GM12891 (cell line): ENCODE measurements around the gene NDUFB6. TPM values are rescaled to one million over a fixed set of nuclear protein-coding genes. Genes with fewer than 3 reads are reported as not detected.
"Not testable (repeated sequence)": the region's sequence is repeated elsewhere in the genome, so short reads cannot be mapped to it uniquely, and the experiment has no call there.

Experiments
- DNase-seq: peaks from one replicate; pipeline ENCODE4 v3.0.0; 2011; ENCODE audit warnings: low spot score; ENCODE audit not compliant: insufficient read length
- FAIRE-seq: peaks from 2 replicates; lab custom pipeline; 2011; peaks lifted over from hg19 to GRCh38; lab: Jason Lieb, UNC
- PAX5 ChIP-seq: IDR thresholded peaks from 2 replicates; pipeline ENCODE4 v1.6.1; 2011; ENCODE audit warnings: low read length, moderate library complexity, mild to moderate bottlenecking; ENCODE audit not compliant: insufficient read depth, severe bottlenecking
- POLR2A ChIP-seq: IDR thresholded peaks from 2 replicates; pipeline ENCODE4 v1.6.1; 2011; ENCODE audit warnings: low read depth, low read length, control low read depth
- POLR2AphosphoS5 ChIP-seq: IDR thresholded peaks from 2 replicates; pipeline ENCODE4 v1.6.1; 2011; ENCODE audit warnings: low read depth, low read length, control low read depth
- POU2F2 ChIP-seq: IDR thresholded peaks from 2 replicates; pipeline ENCODE4 v1.6.1; 2011; ENCODE audit warnings: low read depth, mild to moderate bottlenecking, control low read depth, low read length, moderate library complexity
- SPI1 ChIP-seq: IDR thresholded peaks from 2 replicates; pipeline ENCODE4 v1.6.1; 2011; ENCODE audit warnings: low read depth, low read length, control low read depth
- TAF1 ChIP-seq: IDR thresholded peaks from 2 replicates; pipeline ENCODE4 v1.6.1; 2011; ENCODE audit warnings: low read depth, low read length, control low read depth
- polyA plus RNA-seq: library from polyadenylated mRNA; unstranded; fragments of >200 nt; gene quantifications from one replicate; pipeline ENCODE4 v1.2.1, GENCODE V29; 2012; ENCODE audit warnings: low read depth, missing spikeins, inconsistent platforms; ENCODE audit not compliant: missing spikeins

NDUFB6 gene
- polyA plus RNA-seq = 53.2 TPM

GRCh38 chr9:32572900-32573523 lies at the start of gene NDUFB6:
NDUFB6 (minus strand) TSS chr9:32573159; CDS start chr9:32573060, 99 bp downstream.
- DNase-seq (peak; percentile 69), FAIRE-seq (peak; percentile 99)
- TF ChIP-seq TAF1 (peak; percentile 79), SPI1 (0 out of 2 replicates have a peak, but pooled peaks have one; percentile 6), POLR2AphosphoS5 (peak; percentile 86), PAX5 (peak; percentile 25), POLR2A (peak; percentile 82), POU2F2 (peak; percentile 72)

GRCh38 chr9:32618261-32618660 lies 45.3 kb upstream of the NDUFB6 start:
- TF ChIP-seq POU2F2 = no peak
- DNase-seq (no peak), FAIRE-seq (no peak)

DNA sequence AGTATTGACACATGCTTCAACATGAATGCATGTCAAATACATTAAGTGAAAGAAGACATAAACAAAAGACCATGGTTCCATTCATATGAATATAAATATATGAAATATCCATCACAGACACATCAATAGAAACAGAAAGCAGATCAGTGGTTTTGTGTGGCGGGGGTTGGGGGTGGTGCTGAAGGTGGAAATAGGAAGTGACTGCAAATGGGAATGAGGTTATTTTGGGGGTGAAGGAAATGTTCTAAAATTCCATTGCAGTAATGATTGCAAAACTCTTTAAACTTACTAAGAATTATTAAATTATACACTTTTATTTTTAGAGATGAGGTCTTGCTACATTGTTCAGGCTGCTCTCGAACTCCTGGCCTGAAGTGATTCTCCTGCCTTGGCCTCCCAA lies 33.9 kb upstream of the NDUFB6 start:
- FAIRE-seq (no peak), DNase-seq (no peak)
- TF ChIP-seq POLR2AphosphoS5 (no peak), PAX5 (no peak), SPI1 (no peak), TAF1 (no peak), POU2F2 (no peak), POLR2A (no peak)

DNA sequence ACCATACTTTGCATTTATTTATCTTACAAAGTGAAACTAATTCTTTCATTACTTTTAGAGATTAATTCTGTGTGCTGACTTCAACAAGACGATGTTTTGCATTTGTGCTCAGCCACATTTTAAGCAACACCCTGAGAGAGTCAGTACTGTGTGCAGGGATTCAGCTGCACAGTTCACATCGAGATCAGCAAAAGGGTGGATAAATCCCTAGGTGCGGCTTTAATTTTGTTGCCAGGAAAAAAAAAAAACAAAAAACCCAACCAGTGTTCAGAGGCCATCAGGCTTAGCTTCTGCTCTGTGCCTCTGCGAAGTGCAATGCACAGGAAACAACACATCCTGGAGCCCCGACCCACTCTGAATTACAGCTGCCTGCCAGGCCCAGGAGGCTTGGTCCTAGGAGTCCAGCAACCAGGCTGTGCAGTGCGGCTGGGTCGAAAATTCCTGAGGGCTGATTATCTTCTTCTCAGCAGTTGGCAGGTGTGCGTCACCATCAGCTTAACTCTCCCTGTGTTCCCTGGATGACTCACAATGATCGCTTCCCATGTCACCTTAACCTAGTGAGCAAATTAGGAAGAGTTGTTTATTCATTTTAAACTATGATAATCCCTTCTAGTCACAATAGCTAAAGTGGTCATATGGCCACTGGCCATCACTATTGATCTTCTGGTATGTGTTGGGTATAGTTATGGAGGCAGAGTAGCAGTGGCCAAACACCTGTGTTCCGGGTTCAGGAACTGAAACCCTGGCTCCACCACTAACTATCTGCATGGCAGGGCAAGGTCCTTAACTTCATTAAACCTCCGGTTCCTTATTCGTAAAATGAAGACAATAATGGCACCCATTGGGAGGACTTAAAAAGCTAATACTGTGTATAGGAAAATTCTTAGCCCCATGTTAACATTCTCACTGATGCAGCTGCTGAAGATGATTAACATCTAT lies 31.2 kb upstream of the NDUFB6 start:
- FAIRE-seq (peak; percentile 85), DNase-seq (no peak)
- TF ChIP-seq SPI1 = peak; percentile 93
- no peak for TF ChIP-seq PAX5
- no peak for TF ChIP-seq POLR2AphosphoS5

DNA sequence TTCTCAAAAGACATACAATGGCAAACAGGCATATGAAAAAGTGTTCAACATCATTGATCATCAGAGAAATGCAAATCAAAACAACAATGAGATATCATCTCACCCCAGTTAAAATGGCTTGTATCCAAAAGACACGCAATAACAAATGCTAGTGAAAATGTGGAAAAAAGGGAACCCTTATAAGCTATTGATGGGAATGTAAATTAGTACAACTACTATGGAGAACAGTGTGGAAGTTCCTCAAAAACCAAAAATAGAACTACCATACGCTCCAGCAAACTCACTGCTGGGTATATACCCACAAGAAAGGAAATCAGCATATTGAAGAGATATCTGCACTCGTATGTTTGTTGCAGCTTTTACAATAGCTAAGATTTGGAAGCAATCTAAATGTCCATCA lies 26.1 kb upstream of the NDUFB6 start:
- not testable (repeated sequence) for FAIRE-seq, DNase-seq

DNA sequence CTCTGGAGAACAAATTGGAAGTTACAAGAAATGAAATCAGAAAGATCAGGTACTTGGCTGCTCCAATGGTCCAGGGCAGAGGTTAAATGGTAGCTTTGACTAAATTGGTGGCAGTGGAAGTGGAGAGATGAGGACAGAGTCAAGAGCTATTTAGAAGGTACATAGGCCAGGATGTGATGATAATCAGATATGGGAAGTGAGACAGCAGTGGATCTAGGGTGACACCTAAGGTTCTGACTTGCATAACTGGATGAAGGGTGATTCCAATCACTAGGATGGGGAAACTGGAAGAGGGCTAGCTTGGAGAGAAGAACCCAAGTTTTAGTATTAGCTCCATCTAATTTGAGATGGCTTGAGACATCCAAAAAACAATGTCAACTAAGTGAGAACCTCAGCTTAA lies 24.0 kb upstream of the NDUFB6 start:
- FAIRE-seq = peak; percentile 38
- no peak for TF ChIP-seq SPI1
- TF ChIP-seq PAX5 = no peak
- no peak for TF ChIP-seq POU2F2
- TF ChIP-seq TAF1 = no peak
- no peak for TF ChIP-seq POLR2AphosphoS5
- TF ChIP-seq POLR2A = no peak
- no peak for DNase-seq

DNA sequence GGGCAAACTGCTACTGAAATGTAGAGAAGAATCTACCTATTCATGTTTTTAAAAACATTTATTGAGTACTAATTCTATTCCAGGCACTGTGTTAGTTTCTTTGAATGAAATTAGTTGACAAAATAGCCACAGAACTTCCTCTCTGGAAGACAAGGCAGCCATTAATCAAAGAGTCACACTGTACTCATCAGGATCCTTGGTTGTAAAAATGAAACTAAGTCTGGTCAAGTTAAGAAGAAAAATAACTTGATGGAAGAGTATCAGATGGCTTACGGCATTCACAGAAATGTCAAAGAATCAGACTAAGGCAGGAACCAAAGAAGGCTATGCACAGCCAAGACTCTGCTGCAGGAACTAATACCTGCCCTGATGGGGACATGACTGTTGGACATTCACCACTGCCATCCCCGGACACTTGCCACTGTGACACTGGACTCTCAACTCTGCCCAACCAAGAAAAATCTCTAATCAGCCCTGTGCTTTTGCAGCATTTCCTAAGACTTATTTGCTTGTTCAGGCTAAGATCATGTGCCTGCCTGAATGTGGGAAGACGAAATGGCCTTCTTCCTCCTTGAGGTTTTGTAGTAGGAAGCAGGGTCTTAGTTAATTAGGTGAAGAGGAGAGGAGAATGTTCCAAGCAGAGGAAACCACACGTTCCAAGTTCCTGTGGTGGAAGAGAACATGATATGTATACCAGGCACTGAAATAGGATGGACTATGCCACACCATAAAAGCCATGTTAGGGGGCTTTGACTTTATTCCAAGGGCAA lies 23.3 kb upstream of the NDUFB6 start:
- FAIRE-seq = no peak
- TF ChIP-seq POLR2A = no peak
- TF ChIP-seq POLR2AphosphoS5 = no peak
- no peak for DNase-seq

DNA sequence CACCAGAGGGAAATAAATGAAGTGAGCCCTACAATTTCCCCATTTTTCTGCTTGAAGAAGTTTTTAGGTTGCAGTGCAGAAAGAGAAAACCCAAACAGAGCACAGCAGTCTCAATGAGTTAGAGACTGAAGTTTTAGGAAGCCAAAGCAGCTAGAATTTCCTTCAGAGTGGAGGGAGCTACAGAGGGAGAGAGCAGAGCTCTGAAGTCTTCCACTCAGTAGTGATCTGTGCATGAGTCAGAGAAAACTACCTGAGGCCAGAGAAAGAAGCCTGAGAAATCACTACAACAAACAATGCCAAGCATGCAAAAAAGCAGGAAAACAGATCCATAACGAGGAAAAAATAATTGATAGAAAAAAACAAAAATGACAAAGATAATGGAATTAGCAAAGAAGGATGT lies 17.9 kb upstream of the NDUFB6 start:
- FAIRE-seq = no peak
- no peak for DNase-seq
- no peak for TF ChIP-seq TAF1
- no peak for TF ChIP-seq POU2F2
- TF ChIP-seq POLR2AphosphoS5 = no peak
- no peak for TF ChIP-seq SPI1
- no peak for TF ChIP-seq POLR2A
- TF ChIP-seq PAX5 = no peak

GRCh38 chr9:32590476-32590875 lies 17.5 kb upstream of the NDUFB6 start:
- DNase-seq (no peak), FAIRE-seq (no peak)
- TF ChIP-seq POLR2A (no peak), PAX5 (no peak)

DNA sequence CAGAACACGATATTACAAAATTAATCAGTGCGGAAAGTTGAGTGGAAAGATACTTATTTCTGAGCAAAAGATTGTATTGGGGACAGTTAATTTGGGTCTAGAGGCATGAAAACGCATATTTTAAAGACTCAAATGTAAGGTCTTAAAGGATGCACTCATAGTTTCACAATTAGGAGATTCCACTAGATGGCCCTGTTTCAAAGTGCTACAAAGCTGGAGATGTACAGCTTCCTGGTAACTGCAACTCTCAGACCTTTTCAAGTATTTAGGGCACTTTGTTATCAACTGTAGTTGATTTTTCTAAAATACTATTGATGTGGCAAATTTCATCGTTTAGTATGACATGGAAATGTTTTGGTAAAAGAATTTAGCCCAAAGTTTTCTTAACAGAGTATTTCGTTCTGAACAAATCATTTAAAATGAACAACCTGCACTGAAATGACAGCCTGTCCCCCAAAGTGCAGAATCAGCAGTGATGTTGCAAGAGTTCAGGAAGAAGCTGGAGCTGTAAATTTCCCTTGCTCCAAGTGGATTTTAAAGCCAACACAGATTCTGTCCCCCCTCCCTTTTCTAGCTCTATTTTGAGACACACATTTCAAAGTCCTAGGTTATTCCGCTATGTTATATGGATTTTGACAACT lies 16.2 kb upstream of the NDUFB6 start:
- FAIRE-seq = peak; percentile 78
- TF ChIP-seq POU2F2 = no peak
- no peak for TF ChIP-seq SPI1
- no peak for TF ChIP-seq POLR2AphosphoS5
- TF ChIP-seq TAF1 = no peak
- TF ChIP-seq PAX5 = no peak
- TF ChIP-seq POLR2A = no peak

More for the DNA sequence above, 16.2 kb upstream of the NDUFB6 start:
- DNase-seq = no peak
